Measurements from ENCODE around the gene DSE.
A peak's percentile ranks its signal among the peaks of the same experiment; 100 is the strongest.

Gene DSE

DNA sequence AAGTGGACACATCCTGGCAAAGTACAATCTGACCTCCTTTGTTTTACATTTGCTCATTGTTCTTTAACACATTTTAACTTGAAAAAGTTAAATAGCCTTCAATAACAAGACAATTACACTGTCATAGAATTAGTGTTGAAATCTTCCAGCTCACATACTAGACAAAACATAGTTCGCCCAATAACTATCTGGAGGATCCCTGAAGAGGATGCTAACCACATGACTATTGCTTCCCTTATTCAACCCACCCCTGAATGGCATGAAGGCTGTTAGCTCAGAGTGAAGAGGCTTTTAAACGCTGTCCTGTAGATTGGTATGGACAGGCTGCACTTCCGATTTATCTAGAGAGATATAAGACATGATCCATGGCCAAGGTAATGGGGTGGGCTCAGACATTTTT is 15.0 kb upstream of the DSE start:
- DNase-seq: no peak
- intact Hi-C loops (cut with DNase I): no loop called here

DNA sequence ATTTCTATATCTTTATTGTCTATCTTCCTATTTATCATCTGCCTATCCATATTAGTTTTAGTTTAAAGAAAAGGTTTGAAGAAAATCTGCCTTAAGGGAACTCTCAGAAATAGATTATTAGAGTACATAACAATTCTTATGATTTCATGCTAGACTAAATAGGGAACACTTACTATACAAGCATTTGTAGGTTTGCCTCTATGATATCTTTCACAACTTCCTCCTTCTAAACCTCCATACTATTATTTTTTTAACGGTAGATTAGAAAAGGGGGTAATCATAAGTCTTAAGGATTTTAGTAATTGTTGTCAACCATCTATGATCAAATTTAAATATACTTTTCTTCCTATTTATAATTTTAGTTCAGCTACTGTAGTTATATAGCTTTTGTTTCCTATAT is 11.6 kb upstream of the DSE start:
- intact Hi-C loops (cut with DNase I): no loop called here
- no peak for DNase-seq

DNA sequence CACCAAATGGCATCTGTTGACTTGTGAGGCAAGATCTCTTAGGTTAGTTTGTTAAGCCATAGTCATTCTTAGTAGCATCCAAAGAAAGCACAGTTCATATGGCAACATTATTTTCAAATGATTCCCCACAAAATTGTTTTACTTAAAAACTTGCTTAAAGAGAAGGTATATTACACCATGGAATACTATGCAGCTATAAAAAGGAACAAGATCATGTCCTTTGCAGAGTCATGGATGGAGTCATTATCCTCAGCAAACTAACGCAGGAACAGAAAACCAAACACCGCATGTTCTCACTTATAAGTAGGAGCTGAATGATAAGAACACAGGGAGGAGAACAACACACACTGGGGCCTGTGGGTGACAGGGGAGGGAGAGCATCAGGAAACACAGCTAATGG is 10.9 kb upstream of the DSE start:
- intact Hi-C loops (cut with DNase I): no loop called here
- DNase-seq: no peak

DNA sequence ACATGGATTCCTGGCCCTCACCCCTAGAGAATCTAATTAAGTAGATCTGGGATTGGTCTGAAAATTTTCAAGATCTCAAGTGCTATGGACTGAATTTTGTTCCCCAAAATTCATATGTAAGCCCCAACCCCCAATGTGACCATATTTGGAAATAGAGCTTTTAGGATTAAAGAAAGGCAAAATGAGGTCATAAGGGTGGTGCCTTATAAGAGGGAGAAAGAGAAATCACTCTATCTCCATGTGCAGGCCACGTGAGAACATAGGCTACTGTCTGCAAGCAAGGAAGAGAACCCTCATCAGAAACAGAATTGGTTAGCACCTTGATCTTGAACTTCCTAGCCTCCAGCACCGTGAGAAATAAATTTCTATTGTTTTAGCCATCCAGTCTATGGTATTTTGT is 8.5 kb upstream of the DSE start:
- intact Hi-C loops (cut with DNase I): no loop called here
- DNase-seq: no peak

DNA sequence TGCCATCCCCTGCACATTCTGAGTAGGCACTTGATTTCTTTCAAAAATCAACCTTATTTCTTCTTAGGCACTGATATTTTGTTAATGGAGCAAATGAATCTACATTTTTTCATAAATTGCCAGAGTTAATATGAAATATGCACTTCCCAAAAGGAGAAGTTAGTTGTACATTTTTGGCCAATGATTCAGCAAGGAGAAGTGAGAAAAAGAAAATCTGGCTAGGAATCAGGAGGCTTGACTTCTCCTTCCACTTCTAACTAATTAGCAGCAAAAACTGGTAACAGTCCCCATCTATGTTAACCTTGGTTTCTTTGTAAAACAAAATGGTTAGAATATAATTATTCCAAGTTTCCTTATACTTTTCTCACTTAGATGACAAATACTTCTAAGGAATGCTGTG is 7.0 kb upstream of the DSE start:
- intact Hi-C loops (cut with DNase I): no loop called here
- DNase-seq: no peak

DNA sequence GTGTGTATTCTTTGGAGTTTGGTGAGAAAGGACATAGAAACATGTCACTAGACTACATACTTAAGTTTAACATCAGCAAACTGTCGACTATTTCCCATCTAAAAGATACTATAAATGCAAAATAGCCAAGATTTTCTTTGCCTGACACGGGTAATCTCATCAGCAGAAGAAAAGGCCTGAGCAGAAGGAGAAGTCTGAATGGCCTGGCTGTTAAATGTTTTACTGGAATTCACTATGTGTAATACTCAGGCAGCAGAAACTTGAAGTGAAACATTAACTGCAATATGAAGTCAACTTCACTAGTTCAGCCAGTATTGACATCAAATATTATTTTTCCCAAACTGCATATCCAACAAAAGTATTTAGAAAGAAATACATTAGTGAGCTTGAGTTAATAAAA is 6.4 kb upstream of the DSE start:
- intact Hi-C loops (cut with DNase I): no loop called here
- DNase-seq: no peak

DNA sequence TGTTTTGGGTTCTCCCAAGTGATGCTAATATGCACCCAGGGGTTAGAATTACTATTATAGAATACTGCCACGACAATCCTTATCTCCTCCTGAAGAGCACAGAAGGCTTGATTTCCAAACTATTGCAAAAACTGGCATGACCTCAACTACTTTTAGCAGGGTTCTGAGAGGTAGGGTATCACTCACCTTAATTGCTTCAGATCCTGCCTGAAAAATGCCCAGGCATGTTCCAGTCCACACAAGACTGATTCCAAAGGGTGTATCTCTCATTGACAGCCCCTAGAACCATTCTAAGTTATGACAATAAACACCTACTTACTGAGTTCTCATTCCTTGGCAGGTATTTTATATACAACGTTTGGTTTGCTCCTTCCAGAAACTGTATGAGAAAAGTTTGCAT is 5.0 kb upstream of the DSE start:
- intact Hi-C loops (cut with DNase I): no loop called here
- DNase-seq: no peak

DNA sequence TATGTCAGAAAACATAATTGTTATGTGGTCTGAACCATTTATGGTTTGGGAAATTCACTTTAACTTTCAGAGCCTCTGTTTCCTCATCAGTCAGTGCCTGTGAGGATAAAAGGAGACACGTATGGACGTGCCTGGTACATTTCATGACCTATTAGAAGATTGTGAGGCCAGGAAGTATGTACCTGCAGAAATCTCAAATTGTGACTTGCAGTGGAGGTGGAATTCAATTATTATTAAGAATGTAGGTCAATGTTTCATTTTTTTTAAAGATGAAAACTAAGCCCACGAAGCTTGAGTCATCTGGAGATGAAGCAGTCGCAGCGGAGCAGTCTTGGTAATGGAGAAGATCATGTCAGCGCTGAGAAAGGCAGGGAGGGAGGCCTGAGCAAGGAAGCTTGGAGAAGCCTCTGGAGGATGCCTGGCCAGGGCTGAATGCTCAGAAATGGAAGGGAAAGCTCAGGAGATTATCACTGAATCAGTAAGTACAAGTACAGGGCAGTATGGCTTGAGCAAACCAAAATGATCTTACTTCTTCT is 3.9 kb upstream of the DSE start:
- intact Hi-C loops (cut with DNase I): no loop called here
- peak in 40 of 42 donors; percentile 10 to 84 (median 53) for DNase-seq

DNA sequence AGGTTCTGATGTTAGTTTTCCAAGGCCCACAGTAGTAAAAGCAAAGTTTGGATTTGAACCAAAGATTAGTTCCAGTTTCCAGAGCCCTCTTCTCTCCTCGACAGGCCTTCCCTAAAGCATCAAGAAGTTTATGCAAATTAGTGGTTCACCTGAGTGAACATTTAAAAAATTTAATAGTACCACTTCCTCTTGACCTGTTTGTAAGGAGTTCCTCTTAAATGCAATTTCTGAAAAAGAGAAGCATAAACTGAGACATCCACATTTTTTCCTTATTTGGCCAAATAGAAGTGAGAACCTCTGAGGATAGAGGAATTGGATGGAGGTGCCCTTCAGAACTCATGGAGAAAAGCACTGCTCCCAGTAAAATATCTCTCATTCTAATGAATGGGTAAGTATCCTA is 1.2 kb upstream of the DSE start:
- DNase-seq: no peak
- intact Hi-C loops (cut with DNase I): no loop called here

DNA sequence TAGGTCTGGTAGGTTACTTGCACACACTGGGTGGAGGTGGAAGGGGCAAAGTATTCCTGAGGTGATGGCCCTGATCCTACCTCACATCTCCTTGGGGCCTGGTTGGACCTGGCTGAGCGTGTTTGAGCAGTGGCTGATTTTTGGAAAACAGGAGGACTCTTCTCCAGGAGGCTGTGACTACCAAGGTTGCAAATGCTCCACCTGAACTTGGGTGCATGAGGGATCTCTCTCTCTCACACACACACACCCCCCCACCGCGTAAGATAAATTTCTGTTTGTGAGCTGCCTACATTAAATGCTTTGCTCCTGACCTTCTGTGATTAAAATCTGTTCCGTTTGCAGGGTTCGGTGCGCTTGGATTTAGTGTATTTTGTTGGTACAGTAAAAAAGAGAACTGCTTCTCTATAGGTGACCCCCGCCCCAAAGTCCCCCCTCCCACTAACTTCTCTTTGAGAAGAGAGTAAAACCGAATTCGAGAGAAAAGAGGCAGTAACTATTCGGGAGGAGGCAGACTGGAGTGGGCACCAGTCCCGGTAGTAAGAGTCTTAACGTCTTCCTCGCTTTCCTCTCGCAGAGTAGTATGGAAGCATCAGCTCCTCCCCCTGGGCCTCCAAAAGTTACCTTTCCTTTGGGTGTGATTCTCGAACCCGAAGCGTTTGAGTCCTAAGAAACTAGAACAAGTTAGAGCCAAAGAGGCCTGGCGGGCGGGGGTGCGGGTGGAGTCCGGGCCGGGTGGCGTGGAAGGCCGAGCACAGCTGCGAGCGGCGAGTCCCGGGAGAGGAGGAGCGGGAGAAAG is 585 bp upstream of the DSE start:
- intact Hi-C loops (cut with DNase I): loop anchor here (5.0 kb wide), 1 partner anchor 88 kb away; no protein-coding TSS in a partner anchor
- peak in 1 of 42 donors; percentile 44 for DNase-seq

DNA sequence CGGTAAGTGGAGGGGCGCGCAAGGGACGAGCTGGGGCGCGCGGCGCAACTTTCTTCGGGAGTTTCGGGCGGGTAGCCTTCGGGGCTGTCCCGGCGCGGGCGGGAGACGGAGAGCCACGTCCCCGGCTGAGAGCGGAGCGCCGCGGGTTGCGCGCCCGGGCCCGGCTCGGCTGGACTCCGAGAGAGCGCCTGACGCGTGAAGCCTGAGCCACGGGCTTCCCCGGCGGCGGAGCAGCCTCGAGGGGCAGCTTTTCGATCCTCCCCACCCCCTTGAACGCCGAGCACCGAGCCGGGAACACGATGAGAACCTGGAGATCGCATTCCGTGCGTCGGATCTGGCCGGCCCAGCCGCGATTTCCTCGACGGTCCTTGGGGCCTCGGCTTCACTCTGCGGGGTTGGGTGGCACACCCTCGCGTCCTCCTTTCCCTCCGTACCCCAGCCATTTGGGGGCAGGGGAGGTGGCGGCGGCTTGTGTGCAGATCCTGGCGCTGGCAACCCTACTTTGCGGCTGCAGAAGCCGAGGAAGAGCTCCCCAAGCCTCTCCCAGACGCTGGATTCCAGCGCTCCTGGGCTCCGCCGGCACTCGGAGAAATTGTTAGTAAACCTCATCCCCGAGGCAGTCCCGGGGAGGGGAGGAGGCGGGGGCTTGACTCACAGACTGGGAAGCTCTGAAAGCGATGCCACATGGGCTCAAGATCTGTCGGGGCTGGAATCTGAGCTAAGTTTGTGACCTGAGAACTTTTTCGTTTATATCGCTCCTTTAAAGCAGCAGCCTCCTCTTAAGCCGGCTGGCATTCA is 572 bp downstream of the DSE start:
- DNase-seq: peak; percentile 40 to 91 (median 72)
- intact Hi-C loops (cut with DNase I): loop anchor here (5.0 kb wide), 1 partner anchor 89 kb away; no protein-coding TSS in a partner anchor

DNA sequence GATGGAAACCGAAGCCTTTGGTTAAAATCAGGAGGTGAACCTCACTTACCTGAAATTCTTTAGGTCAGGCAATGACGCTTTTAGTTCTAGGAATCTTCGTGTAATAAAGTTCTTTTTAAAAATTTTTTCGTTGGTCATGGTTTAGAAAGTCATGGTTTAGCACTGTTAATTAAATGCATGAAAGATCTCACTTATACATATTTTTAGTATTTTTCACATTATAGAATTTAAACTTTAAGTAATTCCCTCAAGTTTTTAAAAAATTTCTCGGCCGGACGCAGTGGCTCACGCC is 1.1 kb downstream of the DSE start:
- no peak for DNase-seq
- intact Hi-C loops (cut with DNase I): loop anchor here (5.0 kb wide), 1 partner anchor 90 kb away; no protein-coding TSS in a partner anchor

DNA sequence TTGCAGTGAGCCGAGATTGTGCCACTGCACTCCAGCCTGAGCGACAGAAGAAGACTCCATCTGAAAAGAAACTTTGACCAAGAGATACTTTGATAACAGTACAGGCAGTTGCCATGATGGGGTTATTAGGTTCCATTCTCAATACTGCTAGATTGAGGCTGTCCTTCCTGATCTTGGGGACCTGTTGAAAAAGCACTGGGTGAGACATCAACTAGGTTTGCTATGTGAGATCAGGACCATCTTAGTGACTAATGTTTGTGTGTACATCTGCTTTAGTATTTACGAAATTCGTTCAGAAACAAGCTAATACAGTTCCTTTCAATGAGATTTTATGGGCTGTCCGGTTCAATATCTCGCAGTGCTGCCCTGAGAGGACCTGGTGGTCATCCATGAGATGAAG is 2.6 kb downstream of the DSE start:
- intact Hi-C loops (cut with DNase I): loop anchor here (5.0 kb wide), 1 partner anchor 91 kb away; no protein-coding TSS in a partner anchor
- no peak for DNase-seq

DNA sequence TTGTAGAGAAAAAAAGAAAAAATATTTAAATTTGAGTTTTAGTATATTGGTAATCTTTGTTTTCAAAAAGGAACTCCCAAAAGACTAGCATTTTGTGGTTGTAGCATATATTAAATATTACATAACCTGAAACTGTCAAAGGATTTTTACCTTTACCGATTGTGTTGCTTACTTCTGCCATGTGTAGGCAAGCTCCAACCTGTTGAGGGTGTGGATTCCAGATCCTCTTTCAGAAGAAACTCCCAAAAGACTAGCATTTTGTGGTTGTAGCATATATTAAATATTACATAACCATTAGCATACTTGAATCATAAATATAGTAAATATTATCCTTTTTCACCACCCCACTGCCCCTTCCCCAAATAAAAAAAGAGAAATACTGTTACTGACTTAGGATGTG is 3.2 kb downstream of the DSE start:
- DNase-seq: no peak
- intact Hi-C loops (cut with DNase I): loop anchor here (5.0 kb wide), 1 partner anchor 92 kb away; no protein-coding TSS in a partner anchor

DNA sequence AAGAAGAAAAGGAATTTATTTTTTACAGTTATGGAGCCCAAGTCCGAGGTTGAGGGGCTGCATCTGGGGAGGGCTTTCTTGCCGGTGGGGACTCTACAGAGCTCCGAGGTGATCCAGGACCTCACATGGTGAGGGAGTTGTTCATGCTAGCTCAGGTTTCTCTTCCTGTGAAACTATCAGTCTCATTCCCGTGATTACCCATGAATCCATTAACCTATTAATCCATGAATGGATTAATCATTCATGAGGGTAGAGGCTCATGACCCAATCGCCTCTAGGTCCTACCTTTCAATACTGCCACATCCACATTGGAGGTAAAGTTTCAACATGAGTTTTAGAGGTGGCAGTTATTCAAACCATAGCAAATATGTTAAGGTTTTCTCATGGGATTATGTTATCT is 3.8 kb downstream of the DSE start:
- intact Hi-C loops (cut with DNase I): loop anchor here (5.0 kb wide), 1 partner anchor 92 kb away; no protein-coding TSS in a partner anchor
- no peak for DNase-seq

DNA sequence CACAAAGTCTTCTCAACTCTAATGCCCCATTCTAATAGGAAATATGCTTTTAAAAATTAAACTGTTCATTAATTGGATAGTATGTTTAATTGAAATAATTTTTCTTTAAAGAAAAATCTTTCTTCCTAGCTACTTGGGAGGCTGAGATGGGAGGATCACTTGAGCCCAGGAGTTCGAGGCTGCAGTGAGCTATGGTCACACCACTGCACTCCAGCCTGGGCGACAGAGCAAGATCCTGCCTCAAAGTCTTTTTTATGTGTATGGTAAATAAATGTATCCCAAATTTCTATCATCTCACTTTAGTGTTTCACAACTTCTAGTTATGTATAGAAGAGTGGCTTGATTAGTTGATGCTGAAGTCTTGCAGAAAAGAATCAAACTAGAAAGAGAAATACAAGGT is 4.5 kb downstream of the DSE start:
- no peak for DNase-seq
- intact Hi-C loops (cut with DNase I): no loop called here

DNA sequence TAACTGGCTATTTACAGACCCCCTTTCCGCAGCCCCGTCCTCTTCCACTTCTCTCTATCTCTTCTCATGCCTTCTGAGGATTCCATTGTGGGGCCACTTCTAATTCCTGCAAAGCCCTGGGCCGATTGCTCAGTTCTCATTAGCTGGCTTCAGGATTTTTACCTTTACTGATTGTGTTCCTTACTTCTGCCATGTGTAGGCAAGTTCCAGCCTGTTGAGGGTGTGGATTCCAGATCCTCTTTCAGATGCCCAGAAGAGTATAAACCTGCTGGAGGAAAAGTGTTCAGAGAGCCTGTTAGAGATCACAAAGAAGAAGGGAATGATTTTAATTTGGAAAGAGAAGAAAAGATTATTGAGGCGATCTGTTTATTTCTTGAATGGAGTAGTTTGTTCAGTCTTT is 5.4 kb downstream of the DSE start:
- intact Hi-C loops (cut with DNase I): no loop called here
- DNase-seq: no peak

DNA sequence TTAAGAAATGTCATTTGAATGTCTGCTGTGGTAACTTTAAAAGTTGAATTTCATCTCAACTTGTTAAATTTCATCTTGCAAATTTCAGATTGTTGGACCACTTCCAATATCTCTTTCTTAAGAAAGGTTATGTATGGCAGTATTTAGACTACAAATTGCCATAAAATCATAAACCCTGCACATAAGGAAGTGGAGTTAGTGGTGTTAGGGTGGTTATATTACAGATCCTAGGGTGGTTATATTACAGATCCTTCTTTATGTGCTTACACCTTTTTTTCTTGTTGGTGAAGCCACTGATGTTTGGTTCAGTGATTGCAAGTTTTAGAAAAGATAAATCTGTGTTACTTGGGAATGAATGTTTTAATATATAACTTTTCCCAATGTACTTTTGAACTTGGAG is 9.0 kb downstream of the DSE start:
- intact Hi-C loops (cut with DNase I): no loop called here

DNA sequence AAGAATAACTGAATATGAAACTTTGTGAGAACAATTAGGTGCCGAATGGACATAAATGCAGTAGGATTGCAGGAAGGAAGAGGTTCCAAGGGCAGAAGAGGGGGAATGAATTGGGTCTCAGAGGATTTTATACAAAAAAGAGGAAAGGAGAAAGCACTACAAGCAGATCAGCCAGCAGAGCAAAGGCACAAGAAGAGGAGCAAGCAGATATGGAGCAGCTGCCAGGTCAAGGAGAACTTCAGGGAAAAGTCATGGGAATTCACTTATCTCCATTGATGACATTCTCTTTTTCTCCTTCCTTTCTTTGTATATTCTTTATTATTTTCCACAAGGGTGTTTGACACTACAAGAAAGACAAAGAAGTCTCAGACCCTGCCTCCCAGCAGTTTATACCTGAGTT is 9.6 kb downstream of the DSE start:
- intact Hi-C loops (cut with DNase I): no loop called here
- DNase-seq: no peak

More for the DNA sequence above, 9.0 kb downstream of the DSE start:
- DNase-seq: no peak

DNA sequence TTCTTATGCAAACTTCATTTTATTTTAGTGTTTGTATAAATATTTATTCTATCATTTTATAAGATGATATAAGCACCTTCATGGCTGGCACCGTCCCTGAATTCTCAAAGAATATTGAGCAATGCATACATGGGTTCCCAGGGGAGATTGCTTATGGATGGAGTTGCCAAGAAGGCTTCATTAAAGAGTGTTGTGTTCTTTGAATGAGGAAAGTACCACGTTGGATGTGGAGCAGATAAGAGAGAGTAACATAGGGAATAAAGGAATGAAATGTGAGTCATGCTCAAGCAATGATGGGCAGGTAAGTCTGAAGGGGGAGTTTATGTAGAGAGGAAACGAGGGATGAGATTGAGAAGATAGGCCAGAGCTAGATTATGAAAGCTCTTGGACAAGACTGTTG is 10.3 kb downstream of the DSE start:
- intact Hi-C loops (cut with DNase I): no loop called here

More for the DNA sequence above, 10.3 kb downstream of the DSE start:
- DNase-seq: no peak

All from head of caudate nucleus (tissue), 42 donors.